Activated CD8-positive, alpha-beta memory T cell treated with anti-CD3 and anti-CD28 coated beads, Interleukin-2, amount 10 ng/mL, durations not matched to agents 7 days and 5 days (primary cell): ENCODE results near the gene SLC2A13. TPM values are rescaled to one million over a fixed set of nuclear protein-coding genes. Genes with fewer than 3 reads are reported as not detected.
"Not testable (repeated sequence)": the region's sequence is repeated elsewhere in the genome, so short reads cannot be mapped to it uniquely, and the experiment has no call there.

Experiments used
- ATAC-seq: fragments of 150-1000 bp; cut with Tn5 transposase; one replicate; pipeline ENCODE4 v1.10.0; 2021; ENCODE audit warnings: moderate library complexity
- CTCF ChIA-PET: fragments of 350-600 bp; sonication (Branson Sonifier 250); formaldehyde crosslinking; loops from one replicate; lab custom pipeline; 2021; ENCODE audit warnings: antibody characterized with exemption; lab: Charles Lee
- DNase-seq: peaks from one replicate; pipeline ENCODE4 v3.0.0-alpha.2; 2020
- H3K27ac Mint-ChIP-seq: one replicate; pipeline ENCODE4 v1.8.0; 2021; ENCODE audit warnings: mild to moderate bottlenecking, mixed read lengths
- H3K27me3 Mint-ChIP-seq: one replicate; pipeline ENCODE4 v1.8.0; 2021; ENCODE audit warnings: mixed read lengths
- H3K36me3 Mint-ChIP-seq: one replicate; pipeline ENCODE4 v1.8.0; 2021; ENCODE audit warnings: mild to moderate bottlenecking, mixed read lengths
- H3K4me1 Mint-ChIP-seq: one replicate; pipeline ENCODE4 v1.8.0; 2021; ENCODE audit warnings: mixed read lengths
- H3K4me3 Mint-ChIP-seq: one replicate; pipeline ENCODE4 v1.8.0; 2021; ENCODE audit warnings: mild to moderate bottlenecking, moderate library complexity, mixed read lengths
- H3K9me3 Mint-ChIP-seq: one replicate; pipeline ENCODE4 v1.8.0; 2022; ENCODE audit warnings: low read depth, mixed read lengths
- total RNA-seq, 2 experiments: library from RNA; stranded (reverse); gene quantifications; one replicate each; pipeline ENCODE4 v1.2.3, GENCODE V29; 2021

Gene SLC2A13
- total RNA-seq, 2 experiments from 2014 or later = 7.8 to 8.0 TPM

DNA sequence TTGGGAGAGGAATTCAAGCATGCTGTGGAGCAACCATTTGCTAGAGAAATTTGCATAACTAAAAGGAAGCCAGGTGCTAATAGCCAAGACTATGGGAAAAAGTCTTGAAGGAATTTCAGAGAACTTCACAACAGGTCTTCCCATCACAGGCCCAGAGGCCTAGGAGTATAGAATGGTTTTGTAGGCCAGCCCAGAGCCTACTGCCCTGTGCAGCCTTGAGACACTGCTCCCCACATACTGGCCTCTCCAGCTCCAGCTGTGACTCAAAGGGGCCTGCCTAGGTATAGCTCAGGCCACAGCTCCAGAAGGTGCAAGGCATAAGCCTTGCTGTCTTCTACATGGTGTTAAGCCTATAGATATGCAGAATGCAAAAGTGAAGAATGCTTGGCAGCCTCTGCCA, 227.1 kb downstream of the SLC2A13 start:
- DNase-seq = no peak
- no peak for ATAC-seq
- CTCF ChIA-PET = no interaction called here
- Mint-ChIP-seq H3K36me3 (peaks cover 8% of the 10 kb centered on the region), H3K27ac (no peak overlapping the region), H3K4me1 (no peaks in the 10 kb centered on the region), H3K9me3 (peaks cover 10% of the 10 kb centered on the region), H3K27me3 (no peaks in the 10 kb centered on the region), H3K4me3 (no peak overlapping the region)

DNA sequence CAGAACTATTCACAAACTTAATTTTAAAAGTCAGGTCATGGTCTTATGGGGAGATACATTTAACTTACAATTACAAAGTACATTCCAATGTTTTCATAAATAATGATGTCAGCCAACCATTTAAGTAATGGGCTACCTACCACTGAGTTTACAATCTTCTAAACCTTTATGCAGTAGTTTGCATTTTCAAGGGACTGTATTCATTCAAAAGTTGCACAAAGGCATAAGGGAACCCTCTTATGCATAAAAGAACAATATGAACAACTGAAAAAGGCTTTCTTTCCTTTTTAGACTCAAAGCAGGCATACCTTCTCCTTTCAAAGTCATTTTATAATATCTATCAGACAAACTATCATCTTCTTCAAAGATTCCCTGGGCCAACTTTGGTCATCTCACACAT, 230.2 kb downstream of the SLC2A13 start:
- Mint-ChIP-seq H3K4me3 (no peak overlapping the region), H3K27me3 (no peaks in the 10 kb centered on the region), H3K4me1 (no peaks in the 10 kb centered on the region), H3K36me3 (peaks cover 8% of the 10 kb centered on the region), H3K27ac (no peak overlapping the region), H3K9me3 (peaks cover 10% of the 10 kb centered on the region)
- no peak for DNase-seq
- CTCF ChIA-PET = no interaction called here
- ATAC-seq = no peak

DNA sequence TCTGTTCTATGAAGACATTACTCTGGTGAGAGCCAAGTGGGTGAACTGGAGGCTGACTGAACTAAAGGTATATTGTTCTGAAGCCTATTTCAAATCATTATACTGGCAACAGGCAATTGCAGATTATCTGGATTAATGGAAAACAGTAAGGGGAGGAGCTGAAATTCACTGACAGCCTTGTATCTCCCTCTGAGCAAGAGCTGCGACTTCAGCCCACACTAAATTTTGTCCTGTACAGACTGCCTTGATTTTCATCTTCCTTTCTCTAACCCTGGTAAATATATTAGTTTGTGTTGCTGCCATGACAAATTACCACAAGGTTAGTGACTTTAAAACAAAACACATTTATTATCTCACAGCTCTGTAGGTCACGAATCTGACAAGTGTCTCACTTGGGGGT, 231.1 kb downstream of the SLC2A13 start:
- CTCF ChIA-PET = no interaction called here
- Mint-ChIP-seq H3K27ac (no peak overlapping the region), H3K36me3 (peaks cover 7% of the 10 kb centered on the region), H3K4me1 (no peaks in the 10 kb centered on the region), H3K9me3 (peaks cover 6% of the 10 kb centered on the region), H3K4me3 (no peak overlapping the region), H3K27me3 (no peaks in the 10 kb centered on the region)
- no peak for DNase-seq
- no peak for ATAC-seq

DNA sequence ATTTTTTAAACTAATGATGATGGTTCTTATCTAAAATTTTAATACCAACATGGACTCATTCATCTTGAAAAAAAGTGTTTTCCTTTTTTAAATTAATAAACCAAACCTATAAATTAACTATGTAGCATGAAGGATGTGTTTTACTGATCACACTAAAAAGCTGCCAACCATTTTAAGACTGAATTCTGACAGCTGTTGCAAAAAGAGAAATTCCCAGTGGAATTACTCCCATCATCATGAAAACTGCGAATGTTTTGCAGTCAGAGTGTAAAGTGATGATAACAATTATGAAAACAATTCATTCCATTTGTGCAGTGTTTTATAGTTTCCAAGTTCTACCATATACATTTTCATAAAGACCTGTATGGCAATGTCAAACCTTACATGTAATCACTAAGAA, 232.8 kb downstream of the SLC2A13 start:
- Mint-ChIP-seq H3K4me1 (no peaks in the 10 kb centered on the region), H3K4me3 (no peak overlapping the region), H3K36me3 (peaks cover under 1% of the 10 kb centered on the region), H3K9me3 (peaks cover 3% of the 10 kb centered on the region), H3K27me3 (no peaks in the 10 kb centered on the region), H3K27ac (no peak overlapping the region)
- DNase-seq (no peak), ATAC-seq (no peak)
- CTCF ChIA-PET = no interaction called here

DNA sequence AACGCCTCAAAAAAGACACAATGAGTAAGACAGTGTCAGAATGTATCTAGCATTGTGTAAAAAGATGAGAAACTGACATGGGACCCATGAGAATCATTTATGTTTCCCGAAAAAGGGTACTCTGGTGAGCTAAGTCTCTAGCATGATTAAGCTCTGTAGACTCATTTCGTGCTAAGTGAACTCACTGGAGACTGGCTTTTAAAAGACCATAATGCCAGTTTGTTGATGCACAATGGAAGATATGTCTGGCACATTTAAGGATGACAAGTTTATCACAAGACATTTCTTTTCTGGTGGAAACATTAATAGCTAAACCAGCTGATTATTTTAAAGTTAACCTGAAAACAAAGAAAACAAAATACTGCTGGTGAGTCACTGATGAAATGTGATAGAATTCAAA, 233.5 kb downstream of the SLC2A13 start:
- H3K36me3 Mint-ChIP-seq = no peaks in the 10 kb centered on the region
- no peak overlapping the region for H3K4me3 Mint-ChIP-seq

DNA sequence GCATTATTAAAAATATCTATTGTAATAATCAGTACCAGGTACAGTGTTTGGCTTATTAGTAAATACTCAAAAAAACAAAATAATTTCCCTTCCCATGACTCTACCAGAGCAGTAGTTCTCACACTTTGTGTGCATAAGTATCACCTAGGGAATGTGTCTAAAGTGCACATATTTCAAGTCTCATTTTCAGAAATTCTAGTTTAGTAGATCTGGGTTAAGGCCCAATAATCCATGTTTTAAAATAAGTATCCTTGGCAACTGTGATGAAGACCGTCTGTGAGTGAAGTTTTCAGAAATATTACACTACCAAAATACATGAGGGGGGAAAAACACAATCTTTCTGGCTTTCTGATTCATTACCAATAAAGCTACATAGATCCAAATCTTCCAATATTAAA, 237.6 kb downstream of the SLC2A13 start:
- CTCF ChIA-PET = no interaction called here
- no peak for ATAC-seq
- no peak for DNase-seq
- H3K27ac Mint-ChIP-seq = no peak overlapping the region
- H3K9me3 Mint-ChIP-seq = peaks cover 3% of the 10 kb centered on the region
- H3K4me1 Mint-ChIP-seq = no peaks in the 10 kb centered on the region
- H3K27me3 Mint-ChIP-seq = no peaks in the 10 kb centered on the region
- peaks cover 3% of the 10 kb centered on the region for H3K36me3 Mint-ChIP-seq
- H3K4me3 Mint-ChIP-seq = no peak overlapping the region

More for the DNA sequence above, 233.5 kb downstream of the SLC2A13 start:
- ATAC-seq (no peak), DNase-seq (no peak)
- Mint-ChIP-seq H3K4me1 (no peaks in the 10 kb centered on the region), H3K9me3 (peaks cover 2% of the 10 kb centered on the region), H3K27ac (no peak overlapping the region), H3K27me3 (no peaks in the 10 kb centered on the region)
- CTCF ChIA-PET = no interaction called here

DNA sequence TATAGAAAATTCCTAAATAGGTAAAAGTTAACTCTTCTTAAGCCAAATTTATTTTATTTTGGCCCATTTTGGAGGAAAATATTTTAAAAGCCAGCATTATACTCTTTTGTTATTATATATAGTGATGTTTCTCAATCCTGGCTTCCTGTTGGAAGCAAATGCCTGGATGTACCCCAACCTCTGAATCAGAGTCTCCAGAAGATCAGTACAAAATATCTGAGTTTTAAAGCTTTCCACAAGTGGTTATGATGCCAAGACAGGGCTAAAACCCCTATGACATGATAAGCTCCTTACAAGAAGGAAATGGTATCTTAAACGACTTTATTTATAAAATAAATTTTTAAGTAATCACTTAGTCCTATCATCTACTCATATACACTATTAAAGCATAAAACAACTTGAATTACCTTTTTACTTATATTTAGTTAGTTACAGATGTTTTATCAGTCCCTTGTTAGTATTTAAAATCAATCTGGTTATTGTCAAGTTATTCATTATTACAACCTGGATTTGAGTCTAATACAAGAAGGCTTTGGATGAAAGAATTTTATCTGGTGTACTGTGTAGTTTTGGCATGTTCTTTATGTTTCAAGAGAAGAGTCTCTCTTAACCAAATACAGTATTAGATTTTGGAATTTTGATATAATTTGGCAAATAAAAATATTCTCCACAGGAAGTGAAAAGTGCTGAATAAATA, 238.1 kb downstream of the SLC2A13 start:
- ATAC-seq = no peak
- Mint-ChIP-seq H3K27ac (no peak overlapping the region), H3K9me3 (peaks cover 3% of the 10 kb centered on the region), H3K4me3 (no peak overlapping the region), H3K4me1 (no peaks in the 10 kb centered on the region), H3K36me3 (peaks cover 3% of the 10 kb centered on the region), H3K27me3 (no peaks in the 10 kb centered on the region)
- no peak for DNase-seq
- CTCF ChIA-PET = no interaction called here

DNA sequence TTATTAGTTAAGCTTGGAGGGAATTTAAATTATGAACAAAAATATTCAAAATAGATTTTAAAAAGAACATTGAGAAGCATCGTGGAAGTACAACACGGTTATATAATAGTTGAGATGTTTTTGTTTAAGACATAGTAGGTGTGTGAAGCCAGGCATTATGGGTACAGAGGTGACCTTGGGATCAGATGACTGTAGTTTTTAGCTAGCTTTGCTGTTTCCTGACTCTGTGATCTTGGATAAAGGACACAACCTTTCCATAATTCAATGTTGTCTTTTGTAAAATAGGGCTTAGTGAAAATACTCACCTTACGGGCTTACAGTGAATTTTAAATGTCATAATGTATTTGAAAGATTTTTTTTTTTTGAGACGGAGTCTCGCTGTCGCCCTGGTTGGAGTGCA, 239.7 kb downstream of the SLC2A13 start:
- DNase-seq (no peak), ATAC-seq (no peak)
- no peaks in the 10 kb centered on the region for H3K4me1 Mint-ChIP-seq
- no peak overlapping the region for H3K4me3 Mint-ChIP-seq
- no peaks in the 10 kb centered on the region for H3K27me3 Mint-ChIP-seq
- CTCF ChIA-PET = no interaction called here
- H3K36me3 Mint-ChIP-seq = peaks cover 3% of the 10 kb centered on the region
- H3K9me3 Mint-ChIP-seq = peaks cover 3% of the 10 kb centered on the region
- no peak overlapping the region for H3K27ac Mint-ChIP-seq

DNA sequence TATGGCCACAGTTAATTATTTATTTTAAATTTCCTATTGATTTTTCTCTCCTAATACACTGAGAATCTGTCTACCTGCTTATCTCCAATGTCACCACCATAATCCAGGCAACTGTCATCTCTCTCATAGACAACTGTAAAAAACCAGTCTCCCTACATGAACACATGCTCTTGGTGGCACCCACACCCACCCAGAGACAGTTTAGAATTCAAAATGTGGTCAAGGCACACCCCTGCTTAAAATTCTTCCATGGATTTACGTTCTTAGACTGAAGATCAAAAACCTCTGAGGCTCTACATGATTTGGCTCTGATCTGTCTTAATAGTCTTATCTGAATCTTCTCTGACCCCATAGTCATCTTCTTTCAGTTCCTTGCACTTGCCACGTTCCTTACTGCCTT, 245.2 kb downstream of the SLC2A13 start:
- DNase-seq = no peak
- no peak overlapping the region for H3K4me3 Mint-ChIP-seq
- H3K36me3 Mint-ChIP-seq = peaks cover 2% of the 10 kb centered on the region
- no peak for ATAC-seq
- H3K27me3 Mint-ChIP-seq = no peaks in the 10 kb centered on the region
- H3K27ac Mint-ChIP-seq = no peak overlapping the region
- peaks cover 3% of the 10 kb centered on the region for H3K9me3 Mint-ChIP-seq
- CTCF ChIA-PET = interaction anchor here (1.5 kb wide), 1 partner anchor 14 kb away, joined by 3 read pairs; no protein-coding TSS in a partner anchor
- no peaks in the 10 kb centered on the region for H3K4me1 Mint-ChIP-seq

DNA sequence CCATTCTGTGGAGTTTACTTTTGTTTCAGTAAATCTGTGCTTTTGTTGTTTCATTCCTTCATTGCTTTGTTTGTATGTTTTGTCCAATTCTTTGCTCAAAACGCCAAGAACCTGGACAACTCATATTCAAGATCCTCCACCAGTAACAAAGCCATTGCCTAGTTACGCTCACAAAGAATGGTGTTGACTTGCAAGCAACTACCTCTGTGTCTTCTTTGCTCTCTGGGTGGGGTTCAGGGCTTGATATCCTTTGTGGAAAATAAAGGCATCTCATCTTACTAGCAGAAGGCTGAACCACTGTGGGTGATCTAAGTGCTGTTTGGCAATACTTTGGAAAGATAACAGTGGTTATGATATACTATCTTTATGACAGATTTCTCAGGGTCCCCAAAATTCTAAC, 252.9 kb downstream of the SLC2A13 start:
- no peak for ATAC-seq
- H3K9me3 Mint-ChIP-seq = no peaks in the 10 kb centered on the region
- DNase-seq = no peak
- H3K4me1 Mint-ChIP-seq = no peaks in the 10 kb centered on the region
- H3K27ac Mint-ChIP-seq = no peak overlapping the region
- CTCF ChIA-PET = no interaction called here
- no peaks in the 10 kb centered on the region for H3K27me3 Mint-ChIP-seq
- no peaks in the 10 kb centered on the region for H3K36me3 Mint-ChIP-seq
- no peak overlapping the region for H3K4me3 Mint-ChIP-seq

DNA sequence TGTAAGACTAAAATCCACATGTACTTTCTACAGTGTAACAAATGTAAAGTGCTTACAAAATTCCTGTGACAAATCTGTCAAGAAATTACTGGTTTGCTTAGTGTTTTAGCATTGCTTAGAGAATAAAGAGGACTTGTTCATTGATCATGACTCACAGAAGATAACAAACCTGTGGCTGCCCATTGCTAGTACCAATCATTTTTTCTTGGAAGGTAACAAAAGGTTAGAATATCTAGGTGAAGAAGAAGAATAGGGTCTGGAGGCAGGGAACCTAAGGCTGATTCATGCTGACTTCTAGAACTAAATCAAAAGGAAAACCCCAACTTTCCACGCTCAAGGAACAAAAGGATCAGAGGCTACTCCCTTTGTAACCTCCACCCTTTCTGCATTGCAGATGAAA, 253.5 kb downstream of the SLC2A13 start:
- ATAC-seq = no peak
- H3K27ac Mint-ChIP-seq = no peak overlapping the region
- H3K4me3 Mint-ChIP-seq = no peak overlapping the region
- CTCF ChIA-PET = no interaction called here
- no peaks in the 10 kb centered on the region for H3K27me3 Mint-ChIP-seq
- H3K4me1 Mint-ChIP-seq = no peaks in the 10 kb centered on the region
- DNase-seq = no peak
- H3K9me3 Mint-ChIP-seq = no peaks in the 10 kb centered on the region
- H3K36me3 Mint-ChIP-seq = no peaks in the 10 kb centered on the region

DNA sequence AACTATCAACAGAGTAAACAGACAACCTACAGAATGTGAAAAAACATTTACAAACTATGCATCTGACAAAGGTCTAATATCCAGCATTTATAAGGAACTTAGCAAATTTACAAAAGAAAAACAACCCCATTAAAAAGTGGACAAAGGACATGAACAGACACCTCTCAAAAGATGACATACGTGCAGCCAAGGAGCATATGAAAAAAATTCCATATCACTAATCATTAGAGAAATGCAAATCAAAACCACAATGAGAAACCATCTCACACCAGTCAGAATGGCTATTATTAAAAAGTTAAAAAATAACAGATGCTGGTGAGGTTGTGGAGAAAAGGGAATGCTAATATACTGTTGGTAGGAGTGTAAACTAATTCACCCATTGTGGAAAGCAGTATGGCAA, 257.7 kb downstream of the SLC2A13 start:
- H3K4me1 Mint-ChIP-seq, H3K36me3 Mint-ChIP-seq, H3K9me3 Mint-ChIP-seq, DNase-seq, H3K27me3 Mint-ChIP-seq, H3K4me3 Mint-ChIP-seq, H3K27ac Mint-ChIP-seq, ATAC-seq, CTCF ChIA-PET: not testable (repeated sequence)

DNA sequence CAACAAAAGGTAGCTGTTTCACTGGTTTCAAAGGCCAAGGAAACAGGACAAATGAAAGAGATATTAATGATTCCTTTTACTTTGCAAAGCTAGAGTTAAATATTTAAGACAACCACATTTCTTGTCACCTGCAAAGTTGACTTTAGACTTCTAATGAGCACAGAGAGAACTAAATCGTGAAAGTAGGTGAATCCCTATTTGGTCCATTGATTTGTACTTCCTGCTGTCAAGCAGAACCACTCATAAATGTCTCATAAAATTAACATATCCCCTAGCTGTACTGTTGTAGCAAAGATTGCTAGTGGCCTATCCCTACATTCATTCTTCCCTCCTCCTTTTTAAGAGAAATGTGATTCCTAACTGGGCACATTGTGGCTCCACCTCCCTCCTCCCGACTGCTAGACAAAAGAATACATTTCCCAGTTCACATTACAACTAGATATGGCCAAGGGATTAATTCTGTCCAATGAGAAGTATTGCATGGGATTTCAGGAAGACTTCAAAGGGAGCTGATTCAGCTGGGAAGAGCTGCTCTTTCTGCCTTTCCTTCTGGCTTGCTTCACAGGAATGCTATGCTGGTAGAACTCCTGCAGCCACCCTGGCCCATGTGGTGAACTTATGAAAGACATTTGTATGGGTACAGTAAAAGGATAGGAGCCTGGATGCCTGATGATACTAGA, 258.8 kb downstream of the SLC2A13 start:
- Mint-ChIP-seq H3K9me3 (no peaks in the 10 kb centered on the region), H3K4me3 (no peak overlapping the region), H3K27me3 (no peaks in the 10 kb centered on the region), H3K36me3 (peaks cover 2% of the 10 kb centered on the region), H3K27ac (no peak overlapping the region), H3K4me1 (no peaks in the 10 kb centered on the region)
- DNase-seq (no peak), ATAC-seq (no peak)
- CTCF ChIA-PET = interaction anchor here (1.2 kb wide), 1 partner anchor 13 kb away, joined by 3 read pairs; no protein-coding TSS in a partner anchor

DNA sequence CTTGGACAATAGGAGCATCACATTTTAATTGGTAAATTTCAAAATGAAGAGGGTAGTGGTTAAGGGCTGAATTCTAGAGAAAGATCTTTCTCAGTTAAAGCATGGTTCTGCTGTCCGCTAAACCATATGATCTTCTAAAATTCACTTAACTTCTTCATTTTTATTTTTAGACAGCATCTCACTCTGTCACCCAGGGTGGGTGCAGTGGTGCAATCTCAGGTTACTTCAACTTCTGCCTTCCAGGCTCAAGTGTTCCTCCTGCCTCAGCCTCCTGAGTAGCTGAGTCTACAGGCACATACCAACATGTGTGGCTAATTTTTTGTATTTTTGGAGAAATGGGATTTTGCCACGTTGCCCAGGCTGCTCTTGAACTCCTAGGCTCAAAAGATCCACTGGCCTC, 259.6 kb downstream of the SLC2A13 start:
- Mint-ChIP-seq H3K27ac (no peak overlapping the region), H3K27me3 (no peaks in the 10 kb centered on the region)
- no peak for ATAC-seq

More for the DNA sequence above, 259.6 kb downstream of the SLC2A13 start:
- H3K36me3 Mint-ChIP-seq = peaks cover 2% of the 10 kb centered on the region
- CTCF ChIA-PET = interaction anchor here (1.2 kb wide), 1 partner anchor 14 kb away, joined by 3 read pairs; no protein-coding TSS in a partner anchor
- no peaks in the 10 kb centered on the region for H3K9me3 Mint-ChIP-seq
- no peak overlapping the region for H3K4me3 Mint-ChIP-seq
- H3K4me1 Mint-ChIP-seq = no peaks in the 10 kb centered on the region
- DNase-seq = no peak
